Lower lobe of right lung (tissue), 2 donors: ENCODE results near the gene STARD9. TPM values are rescaled to one million over a fixed set of nuclear protein-coding genes. Genes with fewer than 3 reads are reported as not detected.

ENCODE experiments used
- ATAC-seq, 2 donors: fragments of 200-7000 bp; cut with Tn5 transposase; one replicate each; pipeline ENCODE4 v1.9.1; 2020 to 2022; ENCODE audit warnings: mild to moderate bottlenecking in 2 of 2, moderate library complexity in 2 of 2
- DNase-seq: peaks from one replicate; pipeline ENCODE4 v3.0.0-alpha.2; 2020
- H3K27ac ChIP-seq: fragments of 200-600 bp; one replicate; pipeline ENCODE4 v1.8.0; 2022
- H3K27me3 ChIP-seq: fragments of 200-600 bp; one replicate; pipeline ENCODE4 v1.8.0; 2022; ENCODE audit warnings: low read depth
- H3K36me3 ChIP-seq: fragments of 200-600 bp; one replicate; pipeline ENCODE4 v1.8.0; 2022; ENCODE audit warnings: mild to moderate bottlenecking
- H3K4me1 ChIP-seq: fragments of 200-600 bp; one replicate; pipeline ENCODE4 v1.8.0; 2022
- H3K4me3 ChIP-seq: fragments of 200-600 bp; one replicate; pipeline ENCODE4 v1.8.0; 2022; ENCODE audit warnings: mild to moderate bottlenecking
- H3K9me3 ChIP-seq: fragments of 200-600 bp; one replicate; pipeline ENCODE4 v1.8.0; 2022
- intact Hi-C: fragments of 100-400 bp; cut with DNase I; formaldehyde crosslinking; loops from one replicate; pipeline ENCODE4 v1.11.0; 2022
- total RNA-seq: library from RNA; stranded (reverse); fragmentation: NEBNext Ultra II Directional; extraction: Animal tissue kit (Norgen Biotek cat#: 25700); gene quantifications from one replicate; pipeline ENCODE4 v1.2.1, GENCODE V29; 2021
- TF ChIP-seq, protein P1 (sequence below): fragments of 200-600 bp; IDR thresholded peaks from one replicate; pipeline ENCODE4 v1.8.0; 2022; ENCODE audit warnings: antibody characterized with exemption, mild to moderate bottlenecking
- donor health status: DM: no; HTN: yes; CAD: no; lungs with severe emphysema.

STARD9 gene
- total RNA-seq, 1 donor from 2014 or later, result 21.9 TPM

- TF ChIP-seq, protein P1, sequence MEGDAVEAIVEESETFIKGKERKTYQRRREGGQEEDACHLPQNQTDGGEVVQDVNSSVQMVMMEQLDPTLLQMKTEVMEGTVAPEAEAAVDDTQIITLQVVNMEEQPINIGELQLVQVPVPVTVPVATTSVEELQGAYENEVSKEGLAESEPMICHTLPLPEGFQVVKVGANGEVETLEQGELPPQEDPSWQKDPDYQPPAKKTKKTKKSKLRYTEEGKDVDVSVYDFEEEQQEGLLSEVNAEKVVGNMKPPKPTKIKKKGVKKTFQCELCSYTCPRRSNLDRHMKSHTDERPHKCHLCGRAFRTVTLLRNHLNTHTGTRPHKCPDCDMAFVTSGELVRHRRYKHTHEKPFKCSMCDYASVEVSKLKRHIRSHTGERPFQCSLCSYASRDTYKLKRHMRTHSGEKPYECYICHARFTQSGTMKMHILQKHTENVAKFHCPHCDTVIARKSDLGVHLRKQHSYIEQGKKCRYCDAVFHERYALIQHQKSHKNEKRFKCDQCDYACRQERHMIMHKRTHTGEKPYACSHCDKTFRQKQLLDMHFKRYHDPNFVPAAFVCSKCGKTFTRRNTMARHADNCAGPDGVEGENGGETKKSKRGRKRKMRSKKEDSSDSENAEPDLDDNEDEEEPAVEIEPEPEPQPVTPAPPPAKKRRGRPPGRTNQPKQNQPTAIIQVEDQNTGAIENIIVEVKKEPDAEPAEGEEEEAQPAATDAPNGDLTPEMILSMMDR, result no peak
- Histone ChIP-seq H3K27ac (no peak overlapping the region), H3K36me3 (no peaks in the 10 kb centered on the region), H3K27me3 (no peaks in the 10 kb centered on the region), H3K4me3 (no peak overlapping the region), H3K9me3 (no peaks in the 10 kb centered on the region), H3K4me1 (peaks cover 10% of the 10 kb centered on the region)
- ATAC-seq, result no peak
- DNase-seq, result no peak
- intact Hi-C loops, result no loop called here
Measured at GRCh38 chr15:42710662-42711061, 135.3 kb downstream of the STARD9 start.

DNA sequence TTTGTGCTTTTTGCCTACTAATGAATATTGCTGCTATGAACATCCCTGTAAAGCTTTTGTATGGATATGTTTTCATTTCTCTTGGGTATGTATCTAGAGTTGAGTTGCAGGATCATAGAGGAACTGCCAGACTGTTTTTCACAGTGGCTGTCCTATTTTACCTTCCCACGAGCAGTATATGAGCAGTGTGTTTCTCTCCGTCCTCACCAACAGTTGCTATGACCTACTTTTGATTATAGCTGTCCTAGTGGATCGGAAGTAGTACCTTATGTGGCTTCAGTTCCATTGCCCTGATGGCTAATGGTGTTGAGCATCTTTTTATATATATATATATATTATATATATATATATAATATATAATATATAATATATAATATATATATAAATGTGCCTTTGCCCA, 136.3 kb downstream of the STARD9 start:
- intact Hi-C loops, result no loop called here
- peaks cover 10% of the 10 kb centered on the region for H3K4me1 ChIP-seq
- H3K4me3 ChIP-seq, result no peak overlapping the region
- no peaks in the 10 kb centered on the region for H3K9me3 ChIP-seq
- TF ChIP-seq, protein P1, result no peak
- H3K27me3 ChIP-seq, result no peaks in the 10 kb centered on the region
- H3K36me3 ChIP-seq, result no peaks in the 10 kb centered on the region
- ATAC-seq (no peak), DNase-seq (no peak)
- no peak overlapping the region for H3K27ac ChIP-seq

GRCh38 chr15:42712584-42712983, 137.2 kb downstream of the STARD9 start:
- Histone ChIP-seq H3K4me3 (no peak overlapping the region), H3K27ac (no peak overlapping the region), H3K27me3 (no peaks in the 10 kb centered on the region), H3K4me1 (peaks cover 2% of the 10 kb centered on the region), H3K9me3 (no peaks in the 10 kb centered on the region), H3K36me3 (no peaks in the 10 kb centered on the region)
- TF ChIP-seq, protein P1, result no peak
- DNase-seq, result no peak
- ATAC-seq, result no peak
- intact Hi-C loops, result no loop called here

DNA sequence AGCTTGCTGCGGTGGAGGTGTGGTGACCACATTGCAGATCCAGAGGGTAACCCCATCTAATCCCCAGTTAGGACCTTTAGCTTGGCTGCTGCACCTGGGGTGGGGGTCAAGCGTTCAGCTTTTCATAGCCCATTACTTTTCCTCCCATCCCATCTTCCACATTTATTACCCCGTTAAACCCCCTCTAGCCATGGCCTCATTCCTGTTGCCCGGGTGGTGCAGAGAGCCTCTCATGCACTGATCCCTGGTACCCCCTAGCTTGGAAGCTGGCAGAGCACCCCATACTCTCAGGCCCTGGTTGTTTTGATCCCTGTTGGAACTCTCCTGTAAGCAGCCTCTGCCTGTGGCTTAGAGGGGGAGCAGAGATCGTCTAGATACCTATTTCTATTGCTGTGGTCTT, 140.7 kb downstream of the STARD9 start:
- TF ChIP-seq, protein P1, result no peak
- DNase-seq (no peak), ATAC-seq (no peak)
- intact Hi-C loops, result no loop called here
- no peaks in the 10 kb centered on the region for H3K27me3 ChIP-seq
- H3K4me3 ChIP-seq, result no peak overlapping the region
- no peak overlapping the region for H3K27ac ChIP-seq
- H3K4me1 ChIP-seq, result no peaks in the 10 kb centered on the region
- no peaks in the 10 kb centered on the region for H3K9me3 ChIP-seq
- H3K36me3 ChIP-seq, result peaks cover 35% of the 10 kb centered on the region

DNA sequence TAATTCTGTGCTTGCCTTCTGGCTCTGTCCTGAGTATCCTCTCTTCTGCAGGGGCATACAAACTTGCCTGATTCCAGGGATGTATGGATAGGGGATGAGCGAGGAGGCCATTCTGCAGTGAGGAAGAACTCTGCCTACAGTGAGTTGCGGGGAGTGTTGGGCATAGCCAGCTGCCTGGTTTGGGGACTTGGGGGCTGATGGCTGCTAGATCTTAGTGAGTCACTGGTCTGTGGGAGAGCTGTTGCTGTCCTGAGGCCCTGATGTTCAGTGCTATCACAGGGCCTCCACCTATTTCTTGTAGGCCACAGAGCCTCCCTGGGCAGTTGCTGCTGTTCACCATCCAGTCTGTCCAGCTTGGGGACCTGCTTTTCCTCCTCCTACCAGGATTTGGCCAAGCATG, 141.2 kb downstream of the STARD9 start:
- H3K4me3 ChIP-seq, result no peak overlapping the region
- H3K9me3 ChIP-seq, result no peaks in the 10 kb centered on the region
- ATAC-seq (no peak), DNase-seq (no peak)
- intact Hi-C loops, result no loop called here
- no peaks in the 10 kb centered on the region for H3K27me3 ChIP-seq
- no peaks in the 10 kb centered on the region for H3K4me1 ChIP-seq
- no peak overlapping the region for H3K27ac ChIP-seq
- TF ChIP-seq, protein P1, result no peak
- H3K36me3 ChIP-seq, result peaks cover 37% of the 10 kb centered on the region

- no peaks in the 10 kb centered on the region for H3K27me3 ChIP-seq
- H3K9me3 ChIP-seq, result no peaks in the 10 kb centered on the region
- no peaks in the 10 kb centered on the region for H3K4me1 ChIP-seq
- intact Hi-C loops, result no loop called here
- no peak overlapping the region for H3K4me3 ChIP-seq
- H3K27ac ChIP-seq, result no peak overlapping the region
- TF ChIP-seq, protein P1, result no peak
- H3K36me3 ChIP-seq, result peaks cover 59% of the 10 kb centered on the region
- ATAC-seq (no peak), DNase-seq (no peak)
Measured at GRCh38 chr15:42719043-42719442, 143.6 kb downstream of the STARD9 start.
